Breast epithelium (tissue), 4 donors: Measurements from ENCODE around the gene FHL3. TPM values are rescaled to one million over a fixed set of nuclear protein-coding genes. Genes with fewer than 3 reads are reported as not detected.

Experiments
- DNase-seq, 2 donors: peaks; one replicate each; pipeline ENCODE4 v3.0.0-alpha.2; 2019; ENCODE audit warnings: low spot score in 2 of 2
- H3K27ac ChIP-seq, 2 donors: fragments of 200-600 bp; sonication (generic) in 1 of 2; one replicate each; pipeline ENCODE4 v1.5.1; 2016 to 2019; ENCODE audit warnings: mild to moderate bottlenecking in 1 of 2
- H3K27me3 ChIP-seq, 2 donors: fragments of 200-600 bp; sonication (generic) in 1 of 2; one replicate each; pipeline versions ENCODE4 v1.5.1 to v1.6.0; 2017 to 2019; ENCODE audit warnings: control low read depth in 1 of 2, mild to moderate bottlenecking in 1 of 2
- H3K36me3 ChIP-seq: fragments of 200-600 bp; one replicate; pipeline ENCODE4 v1.5.1; 2019
- H3K4me1 ChIP-seq, 2 donors: fragments of 200-600 bp; sonication (generic); one replicate each; pipeline ENCODE4 v1.5.1; 2016 to 2019; ENCODE audit warnings: control low read depth in 1 of 2
- H3K4me3 ChIP-seq, 3 donors: fragments of 200-600 bp; sonication (generic); 1 replicate in 2 of 3; 2 replicates in 1 of 3; pipeline ENCODE4 v1.5.1; 2016 to 2019; ENCODE audit warnings: mild to moderate bottlenecking in 3 of 3, moderate library complexity in 2 of 3
- H3K9me3 ChIP-seq, 2 donors: fragments of 200-600 bp; sonication (generic) in 1 of 2; one replicate each; pipeline ENCODE4 v1.5.1; 2016 to 2019; ENCODE audit warnings: control low read depth in 1 of 2
- CTCF ChIP-seq, 3 donors: fragments of 450-650 bp; IDR thresholded peaks; one replicate each; pipeline ENCODE4 v1.5.1; 2016 to 2017; ENCODE audit warnings: antibody characterized with exemption in 3 of 3, mild to moderate bottlenecking in 3 of 3, moderate library complexity in 3 of 3
- POLR2A ChIP-seq: fragments of 450-650 bp; IDR thresholded peaks from one replicate; pipeline ENCODE4 v1.6.1; 2016; ENCODE audit warnings: antibody characterized with exemption, mild to moderate bottlenecking, moderate library complexity
- POLR2AphosphoS5 ChIP-seq, 3 donors: sonication (generic); formaldehyde crosslinking; IDR thresholded peaks; one replicate each; pipeline ENCODE4 v1.6.1; 2017; ENCODE audit warnings: antibody characterized with exemption in 3 of 3
- intact Hi-C: fragments of 100-400 bp; cut with DNase I; formaldehyde crosslinking; loops from one replicate; pipeline ENCODE4 v1.15.1; 2023; ENCODE audit warnings: low total_unique reads
- total RNA-seq, 3 donors: library from RNA; depleted of rRNA; stranded (reverse); fragments of >200 nt; gene quantifications; one replicate each; pipeline ENCODE4 v1.1.0, GENCODE V29; 2016

The FHL3 gene
- total RNA-seq, 3 donors from 2014 or later, result 11.8 to 22.6 (median 21.4) TPM

DNA sequence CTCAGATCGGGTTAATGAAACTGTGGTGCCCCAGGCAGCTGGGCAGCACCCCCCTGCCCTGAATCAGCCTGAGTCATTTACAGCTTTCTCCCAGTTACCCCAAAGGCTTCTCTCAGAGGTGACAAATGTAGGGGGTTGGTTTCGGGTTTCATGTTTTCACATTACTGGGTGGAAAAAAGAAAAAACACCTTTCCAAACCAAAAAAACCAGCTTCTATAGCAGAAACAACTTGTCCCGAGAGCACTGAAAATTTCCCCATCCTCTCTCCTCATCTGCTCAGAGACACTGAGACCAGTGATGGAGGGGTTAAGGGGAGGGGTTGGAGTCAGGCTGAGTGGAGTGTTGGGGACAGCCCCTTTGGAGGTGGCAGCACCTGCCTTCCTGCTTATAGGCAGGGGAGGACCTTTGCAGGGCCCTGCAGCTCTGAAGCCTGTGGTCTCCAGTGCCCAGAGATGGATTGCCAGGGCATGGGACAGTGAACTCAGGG lies 22.8 kb upstream of the FHL3 start:
- H3K4me3 ChIP-seq, result no peak overlapping the region
- TF ChIP-seq POLR2AphosphoS5 (IDR thresholded peaks at IDR 0.05) (no peak), POLR2A (no peak), CTCF (IDR thresholded peaks at IDR 0.05) (no peak)
- peaks cover 3 to 14% of the 10 kb centered on the region in 2 donors for H3K4me1 ChIP-seq
- intact Hi-C loops, result no loop called here
- peak overlapping the region in 1 of 2 donors; percentile 5 for H3K27ac ChIP-seq
- H3K27me3 ChIP-seq, result no peaks in the 10 kb centered on the region
- peaks cover 11% of the 10 kb centered on the region for H3K36me3 ChIP-seq
- no peak for DNase-seq
- H3K9me3 ChIP-seq, result no peaks in the 10 kb centered on the region

- Histone ChIP-seq H3K4me1 (peaks cover 3 to 14% of the 10 kb centered on the region in 2 donors), H3K4me3 (no peak overlapping the region), H3K9me3 (no peaks in the 10 kb centered on the region), H3K27me3 (no peaks in the 10 kb centered on the region), H3K27ac (no peak overlapping the region), H3K36me3 (peaks cover 14% of the 10 kb centered on the region)
- intact Hi-C loops, result no loop called here
- TF ChIP-seq CTCF (IDR thresholded peaks at IDR 0.05) (no peak), POLR2A (no peak), POLR2AphosphoS5 (IDR thresholded peaks at IDR 0.05) (no peak)
- DNase-seq, result peak in 1 of 2 donors; percentile 81
Measured at GRCh38 chr1:38027201-38028104, 22.1 kb upstream of the FHL3 start.

GRCh38 chr1:38026592-38027200 lies 21.4 kb upstream of the FHL3 start:
- no peak for TF ChIP-seq POLR2AphosphoS5 (IDR thresholded peaks at IDR 0.05)
- TF ChIP-seq POLR2A, result no peak
- TF ChIP-seq CTCF (IDR thresholded peaks at IDR 0.05), result peak in 2 of 3 donors; percentile 37 to 54
- no peak overlapping the region for H3K27ac ChIP-seq
- peaks cover 3 to 14% of the 10 kb centered on the region in 2 donors for H3K4me1 ChIP-seq
- intact Hi-C loops, result no loop called here
- no peak overlapping the region for H3K4me3 ChIP-seq
- no peaks in the 10 kb centered on the region for H3K27me3 ChIP-seq
- DNase-seq, result peak in 1 of 2 donors; percentile 65
- H3K36me3 ChIP-seq, result peaks cover 14% of the 10 kb centered on the region
- no peaks in the 10 kb centered on the region for H3K9me3 ChIP-seq

- intact Hi-C loops, result no loop called here
- Histone ChIP-seq H3K36me3 (peaks cover 14% of the 10 kb centered on the region), H3K4me1 (peaks cover 3 to 14% of the 10 kb centered on the region in 2 donors), H3K27ac (no peak overlapping the region), H3K9me3 (no peaks in the 10 kb centered on the region), H3K4me3 (no peak overlapping the region), H3K27me3 (no peaks in the 10 kb centered on the region)
- TF ChIP-seq POLR2AphosphoS5 (IDR thresholded peaks at IDR 0.05) (no peak), POLR2A (no peak)
- DNase-seq, result no peak
Measured at GRCh38 chr1:38025664-38026063, 20.4 kb upstream of the FHL3 start.

- no peak for DNase-seq
- no peak for TF ChIP-seq CTCF (IDR thresholded peaks at IDR 0.05)
- no peak for TF ChIP-seq POLR2A
- no peak for TF ChIP-seq POLR2AphosphoS5 (IDR thresholded peaks at IDR 0.05)
- no peak overlapping the region for H3K4me3 ChIP-seq
- peaks cover 14% of the 10 kb centered on the region for H3K36me3 ChIP-seq
- H3K27ac ChIP-seq, result no peak overlapping the region
- no peaks in the 10 kb centered on the region for H3K9me3 ChIP-seq
- no peaks in the 10 kb centered on the region for H3K27me3 ChIP-seq
- H3K4me1 ChIP-seq, result peaks cover 3 to 9% of the 10 kb centered on the region in 2 donors
- intact Hi-C loops, result no loop called here
Measured at GRCh38 chr1:38025233-38025632, 19.9 kb upstream of the FHL3 start.
